Endodermal cell (in vitro differentiated cells): ENCODE measurements around the gene CDT1. TPM values are rescaled to one million over a fixed set of nuclear protein-coding genes. Genes with fewer than 3 reads are reported as not detected.

Experiments
- DNase-seq: peaks from one replicate; pipeline ENCODE4 v3.0.0-alpha.2; 2017
- H3K27ac ChIP-seq: 2 replicates; pipeline ENCODE4 v1.5.1; 2013; ENCODE audit warnings: mild to moderate bottlenecking, low read depth, low read length, moderate library complexity
- H3K27me3 ChIP-seq: 2 replicates; pipeline ENCODE4 v1.6.1; 2013; ENCODE audit warnings: mild to moderate bottlenecking, low read length, moderate library complexity; ENCODE audit not compliant: insufficient read depth, control insufficient read depth, poor library complexity, severe bottlenecking
- H3K36me3 ChIP-seq: 2 replicates; pipeline ENCODE4 v1.7.0; 2013; ENCODE audit warnings: mild to moderate bottlenecking, low read length, moderate library complexity; ENCODE audit not compliant: control insufficient read depth, insufficient read depth
- H3K4me1 ChIP-seq: one replicate; pipeline ENCODE4 v1.7.0; 2013; ENCODE audit warnings: low read length; ENCODE audit not compliant: control insufficient read depth, insufficient read depth
- H3K4me3 ChIP-seq: 2 replicates; pipeline ENCODE4 v1.5.1; 2013; ENCODE audit warnings: mild to moderate bottlenecking, low read length, moderate library complexity
- H3K9ac ChIP-seq: 2 replicates; pipeline ENCODE4 v1.6.1; 2013; ENCODE audit warnings: mild to moderate bottlenecking, low read length, moderate library complexity; ENCODE audit not compliant: poor library complexity, severe bottlenecking; ENCODE audit errors: extremely low read depth
- H3K9me3 ChIP-seq: 2 replicates; pipeline ENCODE4 v1.6.1; 2013; ENCODE audit warnings: mild to moderate bottlenecking, low read length, moderate library complexity; ENCODE audit not compliant: control insufficient read depth
- H3K27ac Mint-ChIP-seq: 2 replicates; pipeline ENCODE4 v1.8.0; 2020; ENCODE audit warnings: mixed read lengths
- H3K27me3 Mint-ChIP-seq: 2 replicates; pipeline ENCODE4 v1.8.0; 2021; ENCODE audit warnings: mild to moderate bottlenecking, mixed read lengths; ENCODE audit not compliant: insufficient read depth
- H3K36me3 Mint-ChIP-seq: 2 replicates; pipeline ENCODE4 v1.8.0; 2020; ENCODE audit warnings: low read depth, mixed read lengths
- H3K4me1 Mint-ChIP-seq: 2 replicates; pipeline ENCODE4 v1.8.0; 2020; ENCODE audit warnings: mixed read lengths
- H3K4me3 Mint-ChIP-seq: 2 replicates; pipeline ENCODE4 v1.8.0; 2020; ENCODE audit warnings: mild to moderate bottlenecking, moderate library complexity, mixed read lengths
- H3K9me3 Mint-ChIP-seq: 2 replicates; pipeline ENCODE4 v1.8.0; 2020; ENCODE audit warnings: mild to moderate bottlenecking, mixed read lengths
- WGBS, 2 experiments: methylation state at CpG; one replicate each; pipeline versions ENCODE4 v1.1.5 to v1.1.7; 2013; ENCODE audit warnings: missing lambda C conversion rate in 2 of 2, mixed read lengths in 1 of 2; ENCODE audit not compliant: insufficient coverage in 1 of 2, insufficient read length in 1 of 2; 5-methylcytosine and 5-hydroxymethylcytosine counted together
- total RNA-seq, 2 donors: library from RNA; stranded (reverse); fragmentation: NEBNext Ultra II Directional in 1 of 2; extraction: Animal tissue kit (Norgen Biotek cat#: 25700) in 1 of 2; gene quantifications; 2 replicates in 1 of 2; 3 replicates in 1 of 2; pipeline ENCODE4 v1.2.1, GENCODE V29; 2021
- TF ChIP-seq, protein P1 (sequence below): fragments of 200-600 bp; sonication (generic); conservative IDR thresholded peaks from 2 replicates; pipeline ENCODE4 v1.5.0; 2021; ENCODE audit warnings: antibody characterized with exemption, mild to moderate bottlenecking

CDT1 gene
- total RNA-seq, 2 donors from 2014 or later: 57.1 to 63.0 TPM

- 94% methylated on average over 20 to 21 of the region's 21 CpGs for WGBS, 2 experiments
- no peaks in the 10 kb centered on the region for H3K27me3 ChIP-seq
- no peaks in the 10 kb centered on the region for H3K36me3 ChIP-seq
- no peaks in the 10 kb centered on the region for H3K9me3 ChIP-seq
- H3K4me1 ChIP-seq: no peaks in the 10 kb centered on the region
- H3K9ac ChIP-seq: no peak overlapping the region
- no peak overlapping the region for H3K27ac Mint-ChIP-seq
- TF ChIP-seq, protein P1, sequence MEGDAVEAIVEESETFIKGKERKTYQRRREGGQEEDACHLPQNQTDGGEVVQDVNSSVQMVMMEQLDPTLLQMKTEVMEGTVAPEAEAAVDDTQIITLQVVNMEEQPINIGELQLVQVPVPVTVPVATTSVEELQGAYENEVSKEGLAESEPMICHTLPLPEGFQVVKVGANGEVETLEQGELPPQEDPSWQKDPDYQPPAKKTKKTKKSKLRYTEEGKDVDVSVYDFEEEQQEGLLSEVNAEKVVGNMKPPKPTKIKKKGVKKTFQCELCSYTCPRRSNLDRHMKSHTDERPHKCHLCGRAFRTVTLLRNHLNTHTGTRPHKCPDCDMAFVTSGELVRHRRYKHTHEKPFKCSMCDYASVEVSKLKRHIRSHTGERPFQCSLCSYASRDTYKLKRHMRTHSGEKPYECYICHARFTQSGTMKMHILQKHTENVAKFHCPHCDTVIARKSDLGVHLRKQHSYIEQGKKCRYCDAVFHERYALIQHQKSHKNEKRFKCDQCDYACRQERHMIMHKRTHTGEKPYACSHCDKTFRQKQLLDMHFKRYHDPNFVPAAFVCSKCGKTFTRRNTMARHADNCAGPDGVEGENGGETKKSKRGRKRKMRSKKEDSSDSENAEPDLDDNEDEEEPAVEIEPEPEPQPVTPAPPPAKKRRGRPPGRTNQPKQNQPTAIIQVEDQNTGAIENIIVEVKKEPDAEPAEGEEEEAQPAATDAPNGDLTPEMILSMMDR: no peak
- H3K4me1 Mint-ChIP-seq: no peaks in the 10 kb centered on the region
- no peak overlapping the region for H3K4me3 Mint-ChIP-seq
- DNase-seq: no peak
- H3K27me3 Mint-ChIP-seq: no peaks in the 10 kb centered on the region
- H3K4me3 ChIP-seq: no peak overlapping the region
- H3K9me3 Mint-ChIP-seq: no peaks in the 10 kb centered on the region
- peaks cover 8% of the 10 kb centered on the region for H3K36me3 Mint-ChIP-seq
- H3K27ac ChIP-seq: no peak overlapping the region
Measured at GRCh38 chr16:88827727-88828126, 24.1 kb downstream of the CDT1 start.

- no peaks in the 10 kb centered on the region for H3K4me1 ChIP-seq
- Mint-ChIP-seq H3K27ac (no peak overlapping the region), H3K4me1 (no peaks in the 10 kb centered on the region), H3K27me3 (no peaks in the 10 kb centered on the region), H3K4me3 (no peak overlapping the region), H3K9me3 (no peaks in the 10 kb centered on the region), H3K36me3 (peaks cover 4% of the 10 kb centered on the region)
- DNase-seq: no peak
- no peak overlapping the region for H3K4me3 ChIP-seq
- TF ChIP-seq, protein P1: no peak
- no peak overlapping the region for H3K9ac ChIP-seq
- H3K27me3 ChIP-seq: no peaks in the 10 kb centered on the region
- 91 to 96% methylated on average over 12 to 23 of the region's 24 CpGs for WGBS, 2 experiments
- H3K27ac ChIP-seq: no peak overlapping the region
- H3K9me3 ChIP-seq: no peaks in the 10 kb centered on the region
- no peaks in the 10 kb centered on the region for H3K36me3 ChIP-seq
Measured at GRCh38 chr16:88828711-88829110, 25.1 kb downstream of the CDT1 start.

- no peak for DNase-seq
- H3K36me3 Mint-ChIP-seq: peaks cover 4% of the 10 kb centered on the region
- no peak overlapping the region for H3K27ac Mint-ChIP-seq
- TF ChIP-seq, protein P1: no peak
- 85 to 91% methylated on average over 10 to 11 of the region's 11 CpGs for WGBS, 2 experiments
- no peaks in the 10 kb centered on the region for H3K9me3 ChIP-seq
- no peak overlapping the region for H3K4me3 ChIP-seq
- H3K4me3 Mint-ChIP-seq: no peak overlapping the region
- no peaks in the 10 kb centered on the region for H3K4me1 ChIP-seq
- H3K27me3 Mint-ChIP-seq: no peaks in the 10 kb centered on the region
- no peaks in the 10 kb centered on the region for H3K36me3 ChIP-seq
- no peaks in the 10 kb centered on the region for H3K27me3 ChIP-seq
- no peaks in the 10 kb centered on the region for H3K4me1 Mint-ChIP-seq
- no peak overlapping the region for H3K9ac ChIP-seq
- H3K9me3 Mint-ChIP-seq: no peaks in the 10 kb centered on the region
- H3K27ac ChIP-seq: no peak overlapping the region
Measured at GRCh38 chr16:88830258-88830657, 26.7 kb downstream of the CDT1 start.
